Measurements from ENCODE around the gene RPL22.

RPL22 gene

DNA sequence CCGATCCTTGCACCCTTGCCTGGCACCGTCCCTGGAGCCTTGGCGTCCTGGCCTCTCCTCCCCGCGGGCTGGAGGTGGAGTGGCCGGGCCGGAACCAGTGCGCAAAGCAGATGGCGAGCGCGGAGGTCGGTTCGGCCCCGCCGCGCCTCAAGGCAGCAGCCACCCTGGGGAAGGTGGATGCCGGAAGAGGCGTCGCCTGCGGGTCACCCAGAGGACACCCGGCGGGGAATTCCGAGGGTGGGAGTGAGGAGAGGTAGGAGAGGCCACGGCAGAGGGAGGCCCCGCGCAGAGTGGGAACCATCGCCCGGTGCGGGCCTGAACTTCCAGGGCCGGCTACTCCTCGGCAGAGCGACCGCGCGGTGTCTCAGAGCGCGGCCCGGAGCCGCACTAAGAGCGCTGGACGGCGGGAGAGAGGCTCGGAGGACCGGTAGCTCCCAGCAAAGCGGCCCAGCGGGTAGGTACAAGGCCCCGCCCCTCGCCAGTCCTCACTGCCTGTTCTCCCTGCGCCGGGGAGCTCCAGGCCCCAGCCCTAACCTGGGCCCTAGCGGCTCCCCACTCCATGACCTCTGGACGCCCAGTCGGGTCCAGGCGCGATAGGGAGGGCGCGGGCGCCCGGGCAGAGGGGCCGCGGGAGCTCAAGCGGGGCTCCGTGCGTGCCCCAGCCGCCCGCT, 6.6 kb upstream of the RPL22 start, which contains the start of gene RNF207:
Gene RNF207 (plus strand): TSS at position 271 of the 671 bp plus-strand sequence. CDS start 417 bp downstream, outside the sequence.
- peak; percentile 29 to 38 for DNase-seq (ENCODE audit: low read depth in 2 of 2)

- no peak for DNase-seq (ENCODE audit: low read depth in 2 of 2)
These were observed 2.9 kb upstream of the RPL22 start for GRCh38 chr1:6202256-6202655.

DNA sequence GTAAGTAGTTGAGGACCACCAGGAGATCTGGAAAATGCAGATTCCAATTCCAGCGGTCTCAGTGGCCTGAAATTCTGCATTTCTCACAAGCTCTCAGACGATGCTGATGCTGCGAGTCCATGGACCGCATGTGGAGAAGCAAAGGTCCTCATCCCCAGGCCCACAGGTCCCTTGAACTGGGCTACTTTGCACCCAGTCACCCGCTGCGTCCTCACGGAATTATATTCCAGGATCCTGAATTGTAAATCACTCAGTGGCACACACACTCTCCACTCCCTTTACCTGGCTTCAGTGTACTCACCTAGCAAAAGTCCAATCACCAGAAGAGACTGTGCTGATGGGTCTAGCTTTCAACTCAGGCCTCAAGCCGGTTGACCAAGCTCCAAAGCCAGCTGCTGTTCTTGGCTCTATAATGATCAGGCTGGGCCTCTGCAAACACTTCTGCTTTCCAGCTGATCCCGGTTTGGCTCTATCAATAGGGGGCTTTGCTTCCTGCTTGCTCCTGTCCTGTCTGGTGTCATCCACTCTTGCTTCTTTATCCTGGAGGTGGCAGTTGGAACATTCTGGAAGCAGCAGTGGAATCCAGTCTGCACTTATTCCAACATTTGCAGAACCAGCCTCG, 904 bp upstream of the RPL22 start:
- no peak for DNase-seq (ENCODE audit: low read depth in 2 of 2)

GRCh38 chr1:6198646-6199297, 623 bp downstream of the RPL22 start:
- no peak for DNase-seq (ENCODE audit: low read depth in 2 of 2)

GRCh38 chr1:6197746-6198427, 1.5 kb downstream of the RPL22 start:
- DNase-seq (ENCODE audit: low read depth in 2 of 2) = no peak

DNA sequence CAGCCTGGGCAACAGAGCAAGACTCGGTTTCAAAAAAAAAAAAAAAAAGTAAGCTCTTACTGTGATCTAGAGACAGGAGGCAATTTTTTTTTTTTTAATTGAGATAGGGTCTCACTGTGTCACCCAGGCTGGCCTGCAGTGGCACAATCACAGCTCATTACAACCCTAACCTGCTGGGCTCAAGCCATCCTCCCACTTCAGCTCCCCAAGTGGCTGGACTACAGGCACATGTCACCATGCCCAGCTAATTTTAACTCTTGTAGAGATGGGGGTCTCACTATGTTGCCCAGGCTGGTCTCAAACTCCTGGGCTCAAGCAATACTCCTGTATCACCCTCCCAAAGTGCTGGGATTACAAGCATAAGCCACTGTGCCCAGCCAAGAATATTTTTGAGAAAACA, 7.4 kb downstream of the RPL22 start:
- DNase-seq (ENCODE audit: low read depth in 2 of 2) = no peak

DNA sequence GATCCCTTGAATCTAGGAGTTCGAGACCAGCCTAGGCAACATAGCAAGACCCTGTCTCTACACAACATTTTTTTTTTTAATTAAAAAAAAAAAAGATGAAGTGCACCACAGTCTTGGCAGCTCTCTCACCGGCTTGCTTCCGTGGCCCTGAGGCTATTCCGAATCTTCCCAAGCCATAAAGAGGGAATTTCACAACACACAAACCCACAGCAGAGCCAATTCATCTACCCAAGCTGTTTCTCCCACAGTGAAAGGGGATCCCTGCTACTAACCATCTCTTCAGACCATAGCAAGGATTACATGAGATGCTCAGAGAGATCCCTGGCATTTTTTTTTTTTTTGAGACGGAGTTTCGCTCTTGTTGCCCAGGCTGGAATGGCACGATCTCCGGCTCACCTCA, 10.9 kb downstream of the RPL22 start:
- DNase-seq (ENCODE audit: low read depth in 2 of 2) = no peak

DNA sequence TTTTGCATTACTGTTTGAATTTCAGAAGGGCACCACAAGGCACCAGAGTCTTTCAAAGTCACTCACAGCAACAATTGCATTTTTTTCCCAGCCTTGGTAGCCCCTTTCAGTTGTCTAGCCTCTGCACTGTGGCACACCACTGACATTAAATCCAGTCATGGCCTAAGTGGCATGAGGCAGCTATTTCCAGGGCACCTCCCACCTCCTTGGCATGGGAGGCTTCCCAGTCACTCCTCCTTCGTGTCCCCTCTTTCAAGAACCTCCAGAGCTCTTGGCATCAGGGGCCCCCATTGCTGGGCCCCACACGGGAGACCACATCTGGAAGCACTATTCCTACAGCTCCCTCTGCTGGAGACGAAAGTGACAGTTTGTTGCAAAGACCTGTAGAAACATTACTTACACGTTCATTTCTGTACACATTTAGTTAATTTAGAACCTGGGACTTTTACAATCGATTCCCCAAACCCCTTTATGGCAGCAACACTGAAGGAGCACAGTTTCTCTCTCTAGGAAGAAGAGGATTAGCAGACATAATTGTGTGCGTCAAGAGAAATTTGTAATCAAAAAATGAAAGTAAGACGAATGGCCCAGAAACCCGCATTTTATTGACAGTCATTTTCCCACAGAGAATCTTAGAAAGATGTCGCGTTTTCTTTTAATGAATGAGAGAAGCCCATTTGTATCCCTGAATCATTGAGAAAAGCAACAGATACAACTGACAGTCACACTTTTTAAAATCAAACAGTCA, 13.6 kb downstream of the RPL22 start:
- DNase-seq (ENCODE audit: low read depth in 2 of 2) = no peak

DNA sequence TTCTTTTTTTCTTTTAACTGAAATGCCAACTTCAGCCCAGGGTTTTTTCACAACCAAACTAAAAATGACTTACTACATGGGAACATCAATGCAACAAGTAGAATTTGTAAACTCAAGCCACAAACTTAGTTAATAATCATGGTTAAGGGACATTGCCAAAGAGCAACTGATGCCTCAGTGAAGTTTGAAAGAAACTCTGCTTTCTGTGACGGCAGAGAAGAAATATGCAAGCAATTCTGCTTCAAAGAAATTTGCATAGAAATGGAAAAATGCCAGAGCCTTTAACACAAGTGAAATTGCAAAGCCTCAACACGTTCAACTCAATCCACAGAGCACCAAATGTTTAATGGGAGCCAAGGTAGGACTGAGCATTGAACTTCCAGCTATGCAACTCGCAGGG, 14.2 kb downstream of the RPL22 start:
- DNase-seq (ENCODE audit: low read depth in 2 of 2) = no peak

DNA sequence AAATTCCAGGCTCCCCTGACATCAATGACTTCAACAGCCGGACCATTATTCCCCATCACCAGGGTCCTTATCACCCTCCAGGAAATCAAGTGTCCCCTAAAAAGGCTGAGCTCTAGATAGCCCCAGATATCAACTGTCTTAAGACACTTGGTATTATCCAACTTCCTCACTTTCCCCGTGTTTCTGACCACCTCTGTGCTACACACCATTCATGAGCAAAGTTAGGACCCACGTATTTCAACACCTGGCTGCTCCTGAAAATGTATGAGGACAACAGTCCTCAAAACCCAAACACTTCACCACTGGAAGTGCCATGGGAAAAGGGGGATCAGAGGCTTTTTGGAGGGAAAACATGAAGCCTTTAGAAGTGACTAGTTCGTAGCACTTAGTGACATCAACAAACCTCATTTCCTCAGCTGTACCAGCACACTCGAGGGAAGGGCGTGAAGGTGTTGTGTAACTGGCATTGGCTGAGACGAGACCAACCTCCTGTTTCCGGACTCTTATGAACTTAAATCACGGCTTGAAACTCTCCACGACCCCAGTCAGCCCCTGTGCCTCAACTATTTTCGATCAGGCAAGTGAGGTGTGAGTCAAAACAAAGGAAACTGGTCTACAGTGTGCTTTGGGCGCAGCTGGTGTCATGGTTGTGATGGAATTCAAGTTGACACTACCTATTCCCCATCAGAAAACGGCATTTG, 15.2 kb downstream of the RPL22 start:
- no peak for DNase-seq (ENCODE audit: low read depth in 2 of 2)

DNA sequence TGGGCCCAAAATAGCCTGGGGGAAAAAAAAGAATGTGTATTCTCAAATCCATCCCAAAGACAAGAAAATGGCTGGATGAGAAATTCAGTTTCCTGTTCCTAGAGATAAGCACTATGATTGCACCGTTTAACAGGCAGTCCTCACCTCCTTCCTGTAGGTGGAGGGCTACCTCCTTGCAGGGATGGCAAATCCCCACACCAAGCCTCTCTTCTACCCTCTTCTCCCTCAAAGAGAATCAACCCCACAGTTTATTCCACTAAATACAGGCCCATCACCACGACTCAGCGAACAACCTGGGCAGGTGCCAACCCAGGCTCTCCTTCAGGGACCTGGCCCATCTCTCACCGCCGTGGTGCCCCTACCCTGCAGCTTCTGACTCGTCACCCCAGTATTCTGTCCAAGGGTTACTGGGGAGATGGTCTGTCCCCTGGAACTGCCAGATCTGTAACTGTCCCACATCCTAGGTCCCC, 15.8 kb downstream of the RPL22 start:
- DNase-seq (ENCODE audit: low read depth in 2 of 2) = no peak

DNA sequence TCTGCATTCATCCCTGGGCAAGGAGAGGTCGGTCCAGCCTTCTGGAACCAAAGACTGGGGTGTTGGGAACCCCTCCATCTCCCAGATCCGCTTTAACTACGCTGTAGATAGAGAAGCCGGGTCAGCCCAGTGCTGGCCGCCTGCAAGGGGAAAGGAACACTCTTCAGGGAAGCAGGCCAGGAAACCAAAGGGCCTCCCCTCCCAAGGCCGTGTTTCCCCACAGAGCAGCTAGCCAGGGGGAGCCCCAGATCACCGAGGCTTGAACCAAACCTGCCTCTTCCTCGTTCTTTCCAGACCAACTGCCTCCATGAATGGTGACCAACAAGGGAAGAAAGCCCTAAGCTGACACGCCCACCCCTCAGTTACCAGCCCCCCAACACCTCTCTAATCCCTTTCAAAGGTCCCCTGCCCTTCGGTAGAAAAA, 18.0 kb downstream of the RPL22 start:
- DNase-seq (ENCODE audit: low read depth in 2 of 2) = no peak

DNA sequence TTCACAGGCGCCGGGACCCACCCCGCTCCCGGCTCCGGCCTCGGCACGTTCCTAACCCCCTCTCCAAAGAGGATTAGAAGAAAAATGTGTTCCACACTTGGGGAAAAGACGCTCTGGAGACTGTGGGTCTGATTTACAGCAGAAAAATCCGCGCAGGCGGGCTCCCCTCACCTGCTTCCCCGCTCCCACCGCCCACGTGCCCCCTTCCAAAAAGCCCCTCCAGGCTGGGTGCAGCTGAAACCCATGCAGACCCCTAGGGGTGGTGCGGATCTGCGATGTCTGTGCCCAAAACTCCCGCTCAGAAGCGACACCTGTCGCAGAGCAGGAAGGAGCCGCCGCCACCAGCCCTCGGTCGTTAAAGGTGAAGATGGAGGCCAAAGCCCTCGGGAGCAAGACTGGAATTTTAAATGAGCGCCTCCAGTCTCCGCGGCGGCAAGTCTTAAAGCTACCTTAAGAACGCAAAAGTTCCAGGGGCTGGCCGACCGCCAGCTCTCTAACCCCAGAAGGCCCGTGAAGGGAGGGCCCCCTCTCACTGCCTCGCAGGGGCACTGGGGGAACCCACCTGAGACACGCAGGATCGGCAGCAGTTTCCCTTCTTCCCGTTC, 18.6 kb downstream of the RPL22 start:
- DNase-seq (ENCODE audit: low read depth in 2 of 2) = no peak

- DNase-seq (ENCODE audit: low read depth in 2 of 2) = no peak
These were observed 19.1 kb downstream of the RPL22 start, which contains the start of gene CHD5 for GRCh38 chr1:6180268-6180706. Gene CHD5, minus strand, starts transcription at chr1:6180321. Its CDS starts 298 bp downstream, at chr1:6180023.

DNA sequence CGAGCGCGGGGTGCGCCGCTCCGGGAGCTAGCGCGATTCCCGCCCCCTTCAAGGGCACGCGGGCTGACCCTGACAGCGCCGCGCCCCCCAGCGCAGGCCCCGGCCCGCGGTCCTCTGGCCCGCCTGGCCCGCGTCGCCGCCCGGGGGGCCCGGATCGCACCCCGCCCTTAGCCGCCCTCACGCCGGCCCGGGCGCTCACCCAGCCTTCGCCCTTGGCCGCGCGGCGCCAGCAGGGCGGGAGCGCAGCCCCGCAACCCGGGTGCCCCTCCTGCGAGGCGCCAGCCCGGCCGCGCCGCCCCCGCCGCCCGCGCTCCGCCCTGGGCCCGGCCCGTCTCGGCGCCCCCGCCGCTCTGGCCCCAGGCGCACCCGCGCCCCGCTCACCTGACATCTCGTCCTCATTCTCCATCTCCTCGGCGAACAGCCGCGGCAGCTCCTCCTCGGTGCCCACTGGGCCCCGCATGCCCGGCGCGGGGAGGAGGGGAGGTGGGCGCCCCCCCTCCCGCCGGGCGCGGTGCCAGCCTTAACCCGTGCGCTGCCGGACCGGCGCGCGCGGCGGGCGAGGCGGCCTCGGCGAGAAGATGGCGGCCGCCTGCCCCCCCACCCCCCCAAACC, 19.7 kb downstream of the RPL22 start:
- no peak for DNase-seq (ENCODE audit: low read depth in 2 of 2)

- no peak for DNase-seq (ENCODE audit: low read depth in 2 of 2)
These were observed 20.4 kb downstream of the RPL22 start for GRCh38 chr1:6178751-6179563.

DNA sequence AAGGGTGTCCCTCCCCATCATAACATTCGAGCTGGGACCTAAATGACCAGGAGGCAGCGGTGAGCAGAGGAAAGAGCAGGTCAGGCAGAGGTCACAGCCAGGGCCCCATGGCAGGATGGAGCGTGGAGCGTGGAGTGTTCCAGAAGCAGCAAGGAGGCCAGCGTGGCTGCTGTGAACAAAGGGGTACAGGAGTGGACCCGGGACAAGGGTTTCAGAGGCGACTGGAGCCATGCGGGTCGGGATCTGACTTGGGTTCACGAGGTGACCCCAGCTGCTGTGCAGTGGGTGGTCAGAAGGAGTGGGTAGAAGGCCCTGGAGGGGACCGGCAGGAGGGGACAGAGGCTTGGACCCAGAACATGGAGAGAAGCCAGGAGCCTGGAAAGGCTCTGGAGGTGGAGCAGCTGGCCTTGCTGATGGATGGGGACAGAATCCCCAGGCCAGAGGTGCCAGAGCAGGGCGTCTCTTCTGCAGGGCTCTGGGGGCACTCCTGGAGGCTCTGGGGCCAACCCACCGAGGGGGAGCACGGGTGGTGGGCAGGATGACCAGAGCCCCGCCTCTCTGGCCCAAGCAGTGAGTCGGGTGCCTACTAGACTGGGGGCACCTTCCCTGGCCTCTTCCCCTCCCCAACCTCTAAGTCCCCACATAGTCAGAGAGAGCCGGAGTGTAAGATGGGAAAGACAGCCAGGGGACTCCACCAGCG, 21.6 kb downstream of the RPL22 start:
- no peak for DNase-seq (ENCODE audit: low read depth in 2 of 2)

DNA sequence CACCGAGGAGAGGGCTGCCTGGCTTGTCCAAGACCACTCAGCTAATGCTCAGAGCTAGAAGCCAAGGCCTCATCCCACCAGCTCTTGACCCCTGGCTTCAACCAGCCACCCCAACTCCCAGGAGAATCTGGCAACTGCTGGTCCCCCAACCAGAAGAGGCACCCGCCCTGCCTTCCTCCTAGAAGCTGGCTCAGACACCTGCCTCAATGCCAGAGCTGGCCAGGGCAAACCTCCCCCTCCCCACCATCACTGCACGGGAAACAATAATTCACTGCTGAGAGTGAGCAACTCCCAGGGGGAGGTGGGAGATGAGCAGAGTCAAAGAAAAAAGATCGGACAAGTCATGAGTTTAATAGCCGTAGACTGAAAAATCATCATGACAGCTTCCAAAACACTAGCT, 22.6 kb downstream of the RPL22 start:
- DNase-seq (ENCODE audit: low read depth in 2 of 2) = no peak
